ENCODE data around the gene FBXL19.

DNA sequence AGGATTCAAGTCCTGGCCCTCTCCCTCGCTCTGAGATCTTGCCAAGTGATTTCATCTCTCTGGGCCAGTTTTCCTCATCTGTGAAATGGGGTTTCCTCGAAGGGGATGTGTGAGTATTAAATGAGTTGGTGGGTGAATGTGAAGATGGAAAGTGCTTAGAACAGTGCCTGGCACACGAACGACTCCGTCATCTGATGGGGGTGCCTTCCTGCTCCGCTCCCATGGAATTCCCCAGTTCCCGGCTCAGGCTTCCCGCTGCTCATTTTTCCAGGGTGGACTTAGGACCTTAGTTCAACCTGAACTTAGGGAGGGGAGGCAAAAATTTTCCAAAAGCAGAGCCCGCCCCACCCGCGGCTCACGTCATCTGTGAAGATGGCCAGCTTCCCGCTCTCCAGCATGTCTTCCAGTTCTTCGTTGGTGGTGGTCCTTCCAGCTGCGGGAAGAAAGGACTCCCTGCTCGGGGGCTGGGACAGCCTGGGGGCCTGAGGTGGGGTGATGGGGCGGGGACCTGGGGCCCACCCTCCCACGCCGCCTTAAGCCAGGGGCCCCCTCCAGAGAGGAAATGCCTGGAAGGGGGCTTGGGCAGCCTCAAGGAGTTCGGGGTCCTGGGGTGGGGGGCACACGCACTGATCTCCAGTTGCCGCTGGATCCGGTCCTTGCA is 73.1 kb downstream of the FBXL19 start:
- no peak for TF ChIP-seq EZH2 (IDR thresholded peaks at IDR 0.05; ENCODE audit: low read length, missing control alignments)
- TF ChIP-seq, protein P1, sequence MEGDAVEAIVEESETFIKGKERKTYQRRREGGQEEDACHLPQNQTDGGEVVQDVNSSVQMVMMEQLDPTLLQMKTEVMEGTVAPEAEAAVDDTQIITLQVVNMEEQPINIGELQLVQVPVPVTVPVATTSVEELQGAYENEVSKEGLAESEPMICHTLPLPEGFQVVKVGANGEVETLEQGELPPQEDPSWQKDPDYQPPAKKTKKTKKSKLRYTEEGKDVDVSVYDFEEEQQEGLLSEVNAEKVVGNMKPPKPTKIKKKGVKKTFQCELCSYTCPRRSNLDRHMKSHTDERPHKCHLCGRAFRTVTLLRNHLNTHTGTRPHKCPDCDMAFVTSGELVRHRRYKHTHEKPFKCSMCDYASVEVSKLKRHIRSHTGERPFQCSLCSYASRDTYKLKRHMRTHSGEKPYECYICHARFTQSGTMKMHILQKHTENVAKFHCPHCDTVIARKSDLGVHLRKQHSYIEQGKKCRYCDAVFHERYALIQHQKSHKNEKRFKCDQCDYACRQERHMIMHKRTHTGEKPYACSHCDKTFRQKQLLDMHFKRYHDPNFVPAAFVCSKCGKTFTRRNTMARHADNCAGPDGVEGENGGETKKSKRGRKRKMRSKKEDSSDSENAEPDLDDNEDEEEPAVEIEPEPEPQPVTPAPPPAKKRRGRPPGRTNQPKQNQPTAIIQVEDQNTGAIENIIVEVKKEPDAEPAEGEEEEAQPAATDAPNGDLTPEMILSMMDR (conservative IDR thresholded peaks at IDR 0.05 in 1 of 2, IDR thresholded peaks at IDR 0.05 in 1 of 2; ENCODE audit: low read depth in 1 of 2, low read length in 2 of 2): no peak

All from fibroblast of lung (primary cell).